A549 (cell line): ENCODE data around the gene SORCS1. TPM values are rescaled to one million over a fixed set of nuclear protein-coding genes. Genes with fewer than 3 reads are reported as not detected.

Experiments
- ATAC-seq, 2 experiments: fragments of 200-7000 bp in 1 of 2; fragments of >200 bp in 1 of 2; cut with Nextera tagmentation in 1 of 2; cut with Tn5 transposase in 1 of 2; 3 replicates each; pipeline versions ENCODE4 v1.8.0 to v1.9.1; 2018 to 2020; ENCODE audit warnings: mild to moderate bottlenecking in 1 of 2, moderate library complexity in 1 of 2
- CTCF ChIA-PET: fragments of 300-600 bp; sonication (Branson Sonifier 250); formaldehyde crosslinking; extraction: SDS; loops from one replicate; lab custom pipeline; 2021; ENCODE audit warnings: antibody characterized with exemption, inconsistent platforms; lab: Yijun Ruan, JAX
- POLR2A ChIA-PET: fragments of 350-600 bp; formaldehyde crosslinking; extraction: SDS; loops from one replicate; lab custom pipeline; 2021; ENCODE audit warnings: antibody characterized with exemption, inconsistent platforms; lab: Yijun Ruan, JAX
- DNase-seq, 2 experiments: peaks; one replicate each; pipeline versions ENCODE4 v3.0.0 to v3.0.0-alpha.2; 2011 to 2016; ENCODE audit warnings: low read depth in 1 of 2, low spot score in 1 of 2
- FAIRE-seq: peaks from 2 replicates; lab custom pipeline; 2011; peaks lifted over from hg19 to GRCh38; lab: Jason Lieb, UNC
- H3K27ac ChIP-seq, 2 experiments: fragments of >200 bp; sonication (Bioruptor Twin); formaldehyde crosslinking; 3 replicates each; pipeline ENCODE4 v1.5.1; 2016 to 2017
- H3K4me1 ChIP-seq: fragments of >200 bp; sonication (Bioruptor Twin); formaldehyde crosslinking; 3 replicates; pipeline ENCODE4 v1.6.1; 2016
- H3K4me2 ChIP-seq: fragments of >200 bp; sonication (Bioruptor Twin); formaldehyde crosslinking; 3 replicates; pipeline ENCODE4 v1.6.1; 2016
- H3K4me3 ChIP-seq: fragments of >200 bp; sonication (Bioruptor Twin); formaldehyde crosslinking; 3 replicates; pipeline ENCODE4 v1.5.1; 2016
- H3K9me3 ChIP-seq: fragments of >200 bp; sonication (Bioruptor Twin); formaldehyde crosslinking; 3 replicates; pipeline ENCODE4 v1.6.1; 2016
- CBX2 ChIP-seq: fragments of 200-600 bp; sonication (generic); IDR thresholded peaks from 2 replicates; pipeline ENCODE4 v1.6.1; 2016; ENCODE audit warnings: low read depth, mild to moderate bottlenecking, borderline replicate concordance
- CHD2 ChIP-seq: fragments of 150-350 bp; IDR thresholded peaks from 2 replicates; pipeline ENCODE4 v1.6.1; 2014; ENCODE audit warnings: low read length; ENCODE audit not compliant: partially characterized antibody
- EHF ChIP-seq: fragments of 250-450 bp; sonication (Bioruptor Pico); IDR thresholded peaks from 2 replicates; pipeline ENCODE4 v1.5.0; 2020; ENCODE audit warnings: mild to moderate bottlenecking
- FOXS1 ChIP-seq: fragments of 250-450 bp; sonication (Bioruptor Pico); IDR thresholded peaks from 2 replicates; pipeline ENCODE4 v1.5.0; 2020; ENCODE audit warnings: mild to moderate bottlenecking, moderate library complexity
- GATA3 ChIP-seq: IDR thresholded peaks from 2 replicates; pipeline ENCODE4 v1.6.1; 2012; ENCODE audit warnings: borderline replicate concordance
- HOXB5 ChIP-seq: fragments of 250-450 bp; sonication (Bioruptor Pico); IDR thresholded peaks from 2 replicates; pipeline ENCODE4 v1.5.0; 2020; ENCODE audit warnings: mild to moderate bottlenecking, moderate library complexity
- MAX ChIP-seq: IDR thresholded peaks from 2 replicates; pipeline ENCODE4 v1.6.1; 2012
- MYC ChIP-seq: IDR thresholded peaks from 2 replicates; pipeline ENCODE4 v1.6.1; 2012; ENCODE audit warnings: mild to moderate bottlenecking, inconsistent platforms, low read length, improper control_type of control experiment, borderline replicate concordance
- POLR2A ChIP-seq: IDR thresholded peaks from 2 replicates; pipeline ENCODE4 v1.6.1; 2012; ENCODE audit warnings: mild to moderate bottlenecking, low read length
- POLR2AphosphoS2 ChIP-seq: conservative IDR thresholded peaks from 2 replicates; pipeline ENCODE4 v1.6.1; 2012; ENCODE audit warnings: low read length, improper control_type of control experiment, inconsistent platforms
- USF2 ChIP-seq: fragments of 450-650 bp; IDR thresholded peaks from 2 replicates; pipeline ENCODE4 v1.6.1; 2014; ENCODE audit warnings: antibody characterized with exemption
- ZC3H11A ChIP-seq: fragments of 450-650 bp; IDR thresholded peaks from 2 replicates; pipeline ENCODE4 v1.6.1; 2014; ENCODE audit warnings: antibody characterized with exemption, mild to moderate bottlenecking
- ZSCAN20 ChIP-seq: fragments of 250-450 bp; sonication (Bioruptor Pico); IDR thresholded peaks from 2 replicates; pipeline ENCODE4 v1.8.0; 2022; ENCODE audit warnings: mild to moderate bottlenecking, moderate library complexity
- WGBS: methylation state at CpG from one replicate; pipeline ENCODE4 v1.1.6; 2017; ENCODE audit errors: missing lambda C conversion rate; 5-methylcytosine and 5-hydroxymethylcytosine counted together
- polyA plus RNA-seq, 4 experiments: library from polyadenylated mRNA; depleted of rRNA in 3 of 4; stranded (reverse); fragments of >200 nt; fragmentation: RNase III in 1 of 4; extraction: RNeasy Plus Mini Kit Qiagen cat#74134 plus additional on column Dnase treatment in 1 of 4; gene quantifications; 2 replicates in 3 of 4; 3 replicates in 1 of 4; pipeline ENCODE4 v1.2.3, GENCODE V29; 2011 to 2017
- TF ChIP-seq, protein P1 (sequence below): fragments of >200 bp; sonication (Bioruptor Twin); formaldehyde crosslinking; IDR thresholded peaks from 2 replicates; pipeline ENCODE4 v1.6.1; 2016
- TF ChIP-seq, protein P2 (sequence below): fragments of 250-450 bp; sonication (Bioruptor Pico); IDR thresholded peaks from 2 replicates; pipeline ENCODE4 v1.5.0; 2021; ENCODE audit warnings: mild to moderate bottlenecking, moderate library complexity, borderline replicate concordance
- TF ChIP-seq, protein P3 (sequence below): fragments of 150-350 bp; IDR thresholded peaks from 2 replicates; pipeline ENCODE4 v1.6.1; 2014; ENCODE audit warnings: low read depth, mild to moderate bottlenecking, low read length

Gene SORCS1
- polyA plus RNA-seq, 2 of the 4 experiments (the other 2 are of a cell fraction) = not detected

DNA sequence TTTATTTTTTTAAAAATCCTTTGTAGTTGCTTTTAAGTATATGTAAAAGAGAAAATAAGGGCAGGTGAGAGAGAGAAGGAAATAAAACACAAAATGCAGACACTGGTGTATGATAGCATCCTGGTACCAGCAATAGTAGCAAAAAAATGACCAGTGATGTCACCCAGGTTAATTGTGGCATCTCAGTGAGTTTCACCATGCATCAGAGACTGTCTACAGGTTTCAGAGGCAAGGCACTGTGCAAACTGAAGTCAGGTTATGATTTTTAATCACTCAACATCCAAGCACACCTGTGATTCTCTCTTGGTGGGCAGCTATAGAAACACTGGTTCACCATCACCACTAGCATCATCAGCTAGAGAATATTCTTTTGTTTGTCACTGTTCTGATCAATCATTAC is 509.3 kb downstream of the SORCS1 start:
- CTCF ChIA-PET = no interaction called here
- FAIRE-seq = no peak
- H3K4me1 ChIP-seq = no peaks in the 10 kb centered on the region

DNA sequence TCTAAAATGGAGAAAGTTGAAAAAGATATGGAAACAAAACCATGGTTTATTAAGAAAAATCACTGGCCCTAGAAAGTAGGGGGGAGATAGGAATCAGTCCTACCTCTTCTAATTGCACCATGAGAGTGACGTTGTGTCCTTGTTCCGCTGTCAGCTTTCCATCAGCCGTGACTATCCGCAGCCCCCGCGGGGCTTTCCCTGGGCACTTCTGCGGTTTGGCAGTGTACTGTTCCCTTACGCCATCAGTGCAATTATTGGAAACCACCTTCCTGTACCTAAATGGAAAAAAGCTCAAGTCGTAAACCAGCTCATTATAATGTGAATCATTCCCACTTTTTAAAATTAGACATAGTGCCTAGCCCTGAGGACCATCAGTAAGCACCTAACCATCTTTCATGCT is 512.2 kb downstream of the SORCS1 start:
- ChIA-PET CTCF (interaction anchor here (1.3 kb wide), 1 partner anchor 28 kb away, joined by 4 read pairs; no protein-coding TSS in a partner anchor), POLR2A (no interaction called here)
- Histone ChIP-seq H3K4me1 (no peaks in the 10 kb centered on the region), H3K4me3 (no peak overlapping the region), H3K27ac (no peak overlapping the region), H3K4me2 (no peak overlapping the region), H3K9me3 (no peaks in the 10 kb centered on the region)
- WGBS = 37% methylated on average over 9 of the region's 9 CpGs
- no peak for TF ChIP-seq CHD2
- TF ChIP-seq CBX2 = no peak
- no peak for TF ChIP-seq MYC
- no peak for TF ChIP-seq POLR2AphosphoS2
- TF ChIP-seq FOXS1 (CRISPR knock-in tag) = no peak
- TF ChIP-seq USF2 = no peak
- TF ChIP-seq, protein P1, sequence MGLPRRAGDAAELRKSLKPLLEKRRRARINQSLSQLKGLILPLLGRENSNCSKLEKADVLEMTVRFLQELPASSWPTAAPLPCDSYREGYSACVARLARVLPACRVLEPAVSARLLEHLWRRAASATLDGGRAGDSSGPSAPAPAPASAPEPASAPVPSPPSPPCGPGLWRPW = no peak
- no peak for TF ChIP-seq ZSCAN20
- TF ChIP-seq EHF (CRISPR knock-in tag) = no peak
- TF ChIP-seq POLR2A = no peak
- TF ChIP-seq, protein P2, sequence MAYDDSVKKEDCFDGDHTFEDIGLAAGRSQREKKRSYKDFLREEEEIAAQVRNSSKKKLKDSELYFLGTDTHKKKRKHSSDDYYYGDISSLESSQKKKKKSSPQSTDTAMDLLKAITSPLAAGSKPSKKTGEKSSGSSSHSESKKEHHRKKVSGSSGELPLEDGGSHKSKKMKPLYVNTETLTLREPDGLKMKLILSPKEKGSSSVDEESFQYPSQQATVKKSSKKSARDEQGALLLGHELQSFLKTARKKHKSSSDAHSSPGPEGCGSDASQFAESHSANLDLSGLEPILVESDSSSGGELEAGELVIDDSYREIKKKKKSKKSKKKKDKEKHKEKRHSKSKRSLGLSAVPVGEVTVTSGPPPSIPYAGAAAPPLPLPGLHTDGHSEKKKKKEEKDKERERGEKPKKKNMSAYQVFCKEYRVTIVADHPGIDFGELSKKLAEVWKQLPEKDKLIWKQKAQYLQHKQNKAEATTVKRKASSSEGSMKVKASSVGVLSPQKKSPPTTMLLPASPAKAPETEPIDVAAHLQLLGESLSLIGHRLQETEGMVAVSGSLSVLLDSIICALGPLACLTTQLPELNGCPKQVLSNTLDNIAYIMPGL (CRISPR knock-in tag) = no peak
- DNase-seq = no peak
- no peak for FAIRE-seq
- ATAC-seq = no peak

More for the DNA sequence above, 509.3 kb downstream of the SORCS1 start:
- no peak for TF ChIP-seq GATA3
- no peak for TF ChIP-seq MAX
- TF ChIP-seq, protein P2 (CRISPR knock-in tag) = no peak
- Histone ChIP-seq H3K4me2 (no peak overlapping the region), H3K27ac (no peak overlapping the region), H3K9me3 (no peaks in the 10 kb centered on the region), H3K4me3 (no peak overlapping the region)
- POLR2A ChIA-PET = no interaction called here
- DNase-seq (no peak), ATAC-seq (no peak)

DNA sequence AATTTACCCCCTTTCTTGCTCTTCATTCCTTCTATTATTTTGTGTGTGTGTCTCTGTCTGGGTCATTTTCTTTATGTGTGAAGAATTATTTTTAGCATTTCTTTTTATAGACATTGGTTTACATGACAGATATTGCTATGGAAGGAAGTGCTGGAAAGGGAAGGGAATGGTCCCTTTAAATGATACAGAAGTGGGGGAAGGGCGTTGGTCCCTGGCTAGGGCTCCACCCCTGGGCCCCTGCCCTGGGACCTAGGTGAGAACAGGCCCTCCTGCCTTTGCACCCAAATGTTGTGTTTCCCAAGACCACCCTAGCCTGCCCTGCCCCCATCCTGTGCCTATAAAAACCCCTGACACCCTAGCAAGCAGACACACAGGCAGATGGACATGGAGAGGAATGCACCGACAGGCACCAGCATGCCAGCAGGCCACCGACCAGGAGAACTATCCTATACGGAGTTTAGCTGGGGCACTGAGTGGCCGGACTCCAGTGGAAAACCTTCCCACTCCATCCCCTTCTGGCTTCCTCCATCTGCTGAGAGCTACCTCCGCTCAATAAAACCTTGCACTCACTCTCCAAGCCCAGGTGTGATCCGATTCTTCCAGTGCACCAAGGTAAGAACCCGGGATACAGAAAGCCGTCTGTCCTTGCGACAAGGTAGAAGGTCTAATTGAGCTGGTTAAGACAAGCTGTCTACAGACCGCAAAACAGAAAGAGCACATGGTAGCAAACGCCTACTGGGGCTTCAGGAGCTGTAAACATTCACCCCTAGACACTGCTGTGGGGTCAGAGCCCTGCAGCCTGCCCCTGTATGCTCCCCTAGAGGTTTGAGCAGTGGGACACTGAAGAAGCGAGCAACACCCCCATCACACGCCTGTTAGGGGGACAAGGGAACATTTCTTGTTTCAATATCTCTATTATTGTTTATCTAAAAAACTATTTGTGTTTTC is 515.7 kb downstream of the SORCS1 start:
- no peak for ATAC-seq
- CTCF ChIA-PET = interaction anchor here (0.9 kb wide), 1 partner anchor 19 kb away, joined by 3 read pairs; no protein-coding TSS in a partner anchor
- no peak for FAIRE-seq

More for the DNA sequence above, 515.7 kb downstream of the SORCS1 start:
- 16% methylated on average over 14 of the region's 14 CpGs for WGBS
- no peak overlapping the region for H3K4me3 ChIP-seq
- POLR2A ChIA-PET = no interaction called here
- H3K9me3 ChIP-seq = no peaks in the 10 kb centered on the region
- H3K4me1 ChIP-seq = no peaks in the 10 kb centered on the region
- TF ChIP-seq HOXB5 (CRISPR knock-in tag) (no peak), GATA3 (no peak), ZC3H11A (no peak), ZSCAN20 (no peak)
- TF ChIP-seq, protein P3, sequence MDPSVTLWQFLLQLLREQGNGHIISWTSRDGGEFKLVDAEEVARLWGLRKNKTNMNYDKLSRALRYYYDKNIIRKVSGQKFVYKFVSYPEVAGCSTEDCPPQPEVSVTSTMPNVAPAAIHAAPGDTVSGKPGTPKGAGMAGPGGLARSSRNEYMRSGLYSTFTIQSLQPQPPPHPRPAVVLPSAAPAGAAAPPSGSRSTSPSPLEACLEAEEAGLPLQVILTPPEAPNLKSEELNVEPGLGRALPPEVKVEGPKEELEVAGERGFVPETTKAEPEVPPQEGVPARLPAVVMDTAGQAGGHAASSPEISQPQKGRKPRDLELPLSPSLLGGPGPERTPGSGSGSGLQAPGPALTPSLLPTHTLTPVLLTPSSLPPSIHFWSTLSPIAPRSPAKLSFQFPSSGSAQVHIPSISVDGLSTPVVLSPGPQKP = no peak
- H3K4me2 ChIP-seq = no peak overlapping the region
- no peak for DNase-seq
- H3K27ac ChIP-seq = no peak overlapping the region
